ENCODE results near the gene PRRG2.

The PRRG2 gene

DNA sequence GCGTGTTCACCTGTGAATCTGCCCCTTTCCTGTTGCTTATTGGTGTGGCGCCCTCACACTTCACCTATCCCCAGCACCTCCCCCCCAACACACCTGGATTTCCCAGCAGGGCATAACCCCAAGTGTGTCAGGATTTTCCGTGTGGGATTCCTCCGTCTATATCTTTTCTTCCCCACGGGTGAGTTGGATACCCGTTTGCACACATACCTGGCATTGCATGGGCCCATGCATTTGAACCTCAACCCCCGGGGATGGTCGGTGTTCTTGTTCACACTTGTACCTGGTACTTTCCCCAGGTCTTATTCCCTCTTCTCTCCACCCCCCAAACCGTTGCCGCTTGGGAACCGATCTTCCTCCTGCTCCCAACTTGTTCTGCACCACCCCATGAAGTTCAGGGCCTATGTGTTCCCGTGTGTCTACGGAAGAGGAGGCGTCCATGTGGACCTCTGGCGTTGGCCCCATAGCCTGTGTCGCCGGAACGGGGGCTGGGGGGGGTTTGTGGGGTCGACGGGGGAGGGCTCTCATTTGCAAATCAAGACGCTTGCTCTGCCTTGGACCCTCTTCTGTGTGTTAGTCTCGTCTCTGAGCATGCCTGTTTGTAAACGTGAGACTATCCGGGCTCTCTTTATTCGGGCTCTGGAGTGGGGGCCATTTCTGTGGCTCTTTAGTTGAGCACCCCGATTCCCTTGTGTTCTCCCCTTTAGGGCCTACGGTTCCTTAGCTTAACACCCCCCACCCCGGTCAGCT lies 11.5 kb downstream of the PRRG2 start:
- peak; percentile 80 for DNase-seq (ENCODE audit: low read depth)
- H3K4me3 ChIP-seq (ENCODE audit: low read length) = peak overlapping the region; percentile 70
- TF ChIP-seq, protein P1, sequence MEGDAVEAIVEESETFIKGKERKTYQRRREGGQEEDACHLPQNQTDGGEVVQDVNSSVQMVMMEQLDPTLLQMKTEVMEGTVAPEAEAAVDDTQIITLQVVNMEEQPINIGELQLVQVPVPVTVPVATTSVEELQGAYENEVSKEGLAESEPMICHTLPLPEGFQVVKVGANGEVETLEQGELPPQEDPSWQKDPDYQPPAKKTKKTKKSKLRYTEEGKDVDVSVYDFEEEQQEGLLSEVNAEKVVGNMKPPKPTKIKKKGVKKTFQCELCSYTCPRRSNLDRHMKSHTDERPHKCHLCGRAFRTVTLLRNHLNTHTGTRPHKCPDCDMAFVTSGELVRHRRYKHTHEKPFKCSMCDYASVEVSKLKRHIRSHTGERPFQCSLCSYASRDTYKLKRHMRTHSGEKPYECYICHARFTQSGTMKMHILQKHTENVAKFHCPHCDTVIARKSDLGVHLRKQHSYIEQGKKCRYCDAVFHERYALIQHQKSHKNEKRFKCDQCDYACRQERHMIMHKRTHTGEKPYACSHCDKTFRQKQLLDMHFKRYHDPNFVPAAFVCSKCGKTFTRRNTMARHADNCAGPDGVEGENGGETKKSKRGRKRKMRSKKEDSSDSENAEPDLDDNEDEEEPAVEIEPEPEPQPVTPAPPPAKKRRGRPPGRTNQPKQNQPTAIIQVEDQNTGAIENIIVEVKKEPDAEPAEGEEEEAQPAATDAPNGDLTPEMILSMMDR (IDR thresholded peaks at IDR 0.05; ENCODE audit: insufficient read depth, low read depth, low read length, missing control alignments) = no peak

DNA sequence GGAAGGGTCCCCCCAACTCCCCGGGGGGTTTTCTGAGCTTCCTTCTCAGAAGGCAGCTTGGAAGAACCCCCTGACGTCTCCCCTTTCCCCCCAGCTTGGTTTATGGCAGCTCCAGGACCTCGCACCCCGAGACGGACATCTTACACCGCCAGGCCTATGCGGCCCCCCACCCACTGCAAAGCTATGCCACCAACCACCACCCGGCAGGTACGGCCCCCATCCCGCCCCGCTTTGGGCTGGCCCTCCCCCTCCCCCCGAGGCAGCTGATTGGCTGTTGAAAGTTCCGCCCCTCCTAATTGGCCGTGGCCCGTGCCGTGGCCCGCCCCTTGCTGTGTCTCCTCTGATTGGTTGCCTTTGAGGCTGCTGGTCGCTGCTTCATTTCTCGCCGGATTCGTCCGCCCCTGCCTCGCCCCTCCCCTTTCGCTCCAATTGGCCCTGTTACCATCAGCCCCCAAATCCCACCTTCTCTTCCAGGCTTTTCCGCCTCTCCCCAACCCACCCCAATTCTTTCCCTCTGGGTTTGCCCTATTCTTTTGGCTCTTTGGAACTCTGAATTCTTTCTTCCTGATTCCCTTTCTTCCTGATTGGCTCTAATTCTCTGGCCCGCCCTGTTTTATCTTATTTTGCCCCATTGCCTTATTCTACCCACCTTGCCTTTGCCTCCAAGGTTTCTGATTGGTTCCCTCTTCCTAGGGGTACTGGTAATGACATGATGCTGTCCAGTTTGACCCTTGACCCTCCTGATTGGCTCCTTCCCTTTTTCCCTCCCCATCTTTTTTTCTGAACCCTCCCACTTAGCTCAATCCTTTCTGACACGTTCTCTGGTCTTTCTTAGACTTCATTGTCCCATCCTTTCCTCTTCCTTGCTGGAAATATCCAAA lies 12.4 kb downstream of the PRRG2 start:
- TF ChIP-seq, protein P1 (IDR thresholded peaks at IDR 0.05; ENCODE audit: insufficient read depth, low read depth, low read length, missing control alignments) = no peak
- peak; percentile 96 for DNase-seq (ENCODE audit: low read depth)
- peak overlapping the region; percentile 70 for H3K4me3 ChIP-seq (ENCODE audit: low read length)

DNA sequence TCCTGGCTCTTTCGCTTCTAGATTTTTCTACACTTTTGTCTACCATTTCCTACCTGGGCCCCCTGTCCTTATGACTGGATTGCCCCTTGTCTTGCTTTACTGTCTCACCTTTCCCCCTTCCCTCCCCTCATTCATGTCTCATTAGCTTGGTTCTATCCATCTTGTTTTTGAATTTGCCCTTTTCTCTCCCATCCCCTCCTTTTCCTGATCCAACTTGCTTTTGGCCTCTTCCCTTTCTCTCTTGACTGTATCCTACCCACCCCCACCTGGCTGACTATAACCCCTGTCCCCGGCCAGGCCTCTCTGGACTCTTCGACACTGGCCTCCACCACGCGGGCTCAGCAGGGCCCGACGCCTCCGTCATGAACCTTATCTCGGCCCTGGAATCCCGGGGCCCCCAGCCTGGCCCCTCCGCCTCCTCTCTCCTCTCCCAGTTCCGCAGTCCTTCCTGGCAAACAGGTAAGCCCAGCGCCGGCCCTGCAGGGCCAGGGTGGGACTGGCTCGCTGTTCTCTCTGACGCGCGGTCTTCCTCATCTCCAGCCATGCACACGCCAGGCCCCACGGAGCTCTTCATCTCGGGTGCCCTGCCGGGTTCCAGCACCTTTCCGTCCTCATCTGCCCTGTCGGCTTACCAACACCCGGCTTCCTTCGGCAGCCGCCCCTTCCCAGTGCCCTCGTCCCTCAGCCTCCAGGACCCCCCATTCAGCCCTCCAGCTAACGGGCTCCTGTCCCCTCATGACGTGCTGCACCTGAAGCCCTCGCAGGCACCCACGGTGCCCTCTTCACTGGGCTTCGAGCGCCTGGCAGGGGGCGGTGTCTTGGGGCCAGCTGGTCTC lies 13.3 kb downstream of the PRRG2 start:
- no peak for DNase-seq (ENCODE audit: low read depth)
- no peak overlapping the region for H3K4me3 ChIP-seq (ENCODE audit: low read length)
- TF ChIP-seq, protein P1 (IDR thresholded peaks at IDR 0.05; ENCODE audit: insufficient read depth, low read depth, low read length, missing control alignments) = no peak

DNA sequence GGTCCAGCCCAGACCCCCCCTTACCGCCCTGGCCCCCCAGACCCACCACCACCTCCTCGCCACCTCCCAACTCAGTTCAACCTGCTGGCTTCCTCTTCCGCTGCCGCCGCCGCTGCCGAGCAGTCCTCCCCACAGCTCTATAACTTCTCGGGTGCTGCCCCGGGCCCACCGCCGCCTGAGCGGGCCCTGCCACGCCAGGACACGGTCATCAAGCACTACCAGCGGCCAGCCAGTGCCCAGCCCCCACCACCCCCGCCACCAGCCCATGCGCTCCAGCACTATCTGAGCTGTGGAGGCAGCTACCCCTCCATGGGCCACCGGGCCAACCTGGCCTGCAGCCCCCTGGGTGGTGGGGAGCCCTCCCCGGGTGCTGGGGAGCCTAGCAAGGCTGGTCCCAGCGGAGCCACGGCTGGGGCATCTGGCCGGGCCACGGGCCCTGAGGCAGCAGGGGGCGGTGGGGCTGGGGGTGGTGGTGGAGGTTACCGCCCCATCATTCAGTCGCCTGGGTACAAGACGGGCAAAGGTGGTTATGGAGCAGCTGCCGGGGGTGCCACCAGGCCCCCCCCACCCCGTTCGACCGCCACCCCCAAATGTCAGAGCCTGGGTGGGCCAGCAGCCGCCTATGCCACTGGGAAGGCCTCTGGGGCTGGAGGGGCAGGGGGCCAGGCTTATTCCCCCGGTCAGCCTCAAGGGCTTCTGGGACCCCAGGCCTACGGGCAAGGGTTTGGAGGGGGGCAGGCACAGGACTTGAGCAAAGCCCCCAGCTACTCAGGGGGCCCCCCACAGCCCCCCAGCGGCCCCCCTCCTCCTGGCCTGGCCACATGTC lies 14.1 kb downstream of the PRRG2 start:
- TF ChIP-seq, protein P1 (IDR thresholded peaks at IDR 0.05; ENCODE audit: insufficient read depth, low read depth, low read length, missing control alignments) = no peak
- no peak for DNase-seq (ENCODE audit: low read depth)
- no peak overlapping the region for H3K4me3 ChIP-seq (ENCODE audit: low read length)

DNA sequence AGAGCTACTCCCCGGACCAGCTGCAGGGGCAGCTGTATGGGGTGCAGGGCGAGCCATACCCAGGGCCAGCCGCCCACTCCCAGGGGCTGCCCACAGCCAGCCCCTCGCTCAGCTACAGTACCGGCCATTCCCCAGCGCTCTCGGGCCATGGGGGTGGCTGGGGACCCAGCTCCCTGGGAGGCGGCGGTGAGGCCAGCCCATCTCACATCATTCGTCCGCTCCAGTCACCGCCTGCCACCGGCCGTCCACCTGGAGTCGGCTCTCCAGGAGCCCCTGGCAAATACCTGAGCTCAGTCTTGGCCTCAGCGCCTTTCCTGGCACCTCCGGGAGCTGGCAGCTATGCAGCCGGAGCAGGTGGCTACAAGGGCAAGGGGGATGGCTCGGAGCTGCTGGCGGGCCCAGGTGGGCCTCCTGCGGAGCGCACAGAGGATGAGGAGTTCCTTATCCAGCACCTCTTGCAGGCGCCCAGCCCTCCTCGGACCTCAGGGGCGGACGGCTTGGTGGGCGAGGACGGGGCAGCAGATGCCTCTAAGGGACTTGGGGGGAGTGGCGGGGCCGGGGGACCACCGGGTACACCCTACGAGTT lies 14.8 kb downstream of the PRRG2 start:
- TF ChIP-seq, protein P1 (IDR thresholded peaks at IDR 0.05; ENCODE audit: insufficient read depth, low read depth, low read length, missing control alignments) = no peak
- no peak for DNase-seq (ENCODE audit: low read depth)
- no peak overlapping the region for H3K4me3 ChIP-seq (ENCODE audit: low read length)
